Activated CD8-positive, alpha-beta memory T cell treated with anti-CD3 and anti-CD28 coated beads, Interleukin-2, amount 50 U/mL, for 48 hours (primary cell): ENCODE data around the gene CCDC171.
"Not testable (repeated sequence)": the region's sequence is repeated elsewhere in the genome, so short reads cannot be mapped to it uniquely, and the experiment has no call there.

Experiments used
- DNase-seq: peaks from one replicate; pipeline ENCODE4 v3.0.0-alpha.2; 2020

The CCDC171 gene

DNA sequence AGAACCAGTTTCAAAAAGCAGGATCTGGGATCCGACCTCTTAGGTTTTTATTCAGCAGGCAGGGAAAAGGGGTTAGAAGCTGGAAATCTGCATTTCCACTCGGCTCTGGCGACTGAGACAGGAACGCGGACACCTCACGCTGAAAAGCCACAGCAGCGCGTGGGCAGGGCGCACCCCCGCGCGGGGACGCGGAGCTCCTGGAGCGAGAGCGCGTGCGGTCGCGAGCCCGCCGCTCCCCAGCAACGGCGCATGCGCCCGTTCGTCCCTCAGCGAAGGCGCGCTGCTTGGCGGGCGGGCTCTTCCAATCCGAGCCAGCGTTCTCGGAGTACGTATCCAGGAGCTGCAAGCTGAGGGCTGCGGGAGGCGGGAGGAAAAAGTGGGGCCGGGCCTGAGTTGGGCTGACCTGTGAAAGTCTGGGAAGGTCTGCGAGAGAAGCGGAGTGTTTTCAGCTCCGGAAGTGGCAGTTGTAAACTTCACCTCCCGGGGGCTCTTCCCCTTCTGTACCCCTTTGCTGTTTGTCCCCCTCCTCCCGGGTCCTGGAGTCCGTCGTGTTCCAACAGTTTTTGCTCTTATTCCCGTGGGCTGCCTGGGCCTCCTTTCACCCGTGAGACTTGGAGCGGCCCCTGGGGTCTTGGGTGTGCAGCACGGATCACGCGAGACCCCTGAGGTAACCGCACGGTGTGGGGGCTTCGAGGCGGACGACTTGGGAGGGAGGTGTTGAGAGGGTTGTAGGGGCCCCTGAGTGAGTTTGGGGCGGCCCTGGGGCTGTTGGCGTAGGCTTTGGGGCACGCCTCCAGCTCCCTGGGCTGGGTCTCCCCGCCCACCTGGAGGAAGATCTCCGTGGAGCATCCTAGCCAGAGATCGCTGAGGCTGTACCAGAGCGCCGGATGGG lies at the start of gene CCDC171:
CCDC171 (plus strand) TSS at position 408 of the 892 bp plus-strand sequence. CDS start 11,046 bp downstream, outside the sequence.
- DNase-seq: peak; percentile 90

GRCh38 chr9:15505921-15506320 lies 46.9 kb upstream of the CCDC171 start:
- DNase-seq: no peak

GRCh38 chr9:15509931-15510788 lies 42.7 kb upstream of the CCDC171 start:
- peak; percentile 73 for DNase-seq

- DNase-seq: peak; percentile 93
Observed at GRCh38 chr9:15510789-15511575, 41.9 kb upstream of the CCDC171 start, which contains the start of gene PSIP1. TSS of gene PSIP1 (minus strand) at chr9:15510970. CDS start at chr9:15510188, 782 bp downstream.

DNA sequence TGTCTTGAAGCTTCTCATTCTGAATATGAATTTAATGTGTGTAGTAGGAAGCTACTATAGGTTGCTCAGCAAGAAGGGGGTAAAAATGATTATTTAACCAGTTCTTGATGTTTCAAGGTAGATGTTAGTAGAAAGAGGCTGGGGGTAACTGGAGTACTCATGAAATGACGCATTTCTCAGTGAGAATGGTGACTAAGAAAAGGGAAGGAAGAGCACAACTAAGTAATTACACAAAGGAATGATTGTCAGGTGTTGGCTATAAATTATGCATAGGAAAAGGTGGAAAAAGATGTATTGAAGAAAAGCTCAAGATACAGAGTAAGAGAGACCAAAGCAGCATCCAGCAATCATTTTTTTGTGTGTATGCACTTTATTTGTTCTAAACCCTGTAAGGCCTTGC lies 40.6 kb upstream of the CCDC171 start:
- no peak for DNase-seq

DNA sequence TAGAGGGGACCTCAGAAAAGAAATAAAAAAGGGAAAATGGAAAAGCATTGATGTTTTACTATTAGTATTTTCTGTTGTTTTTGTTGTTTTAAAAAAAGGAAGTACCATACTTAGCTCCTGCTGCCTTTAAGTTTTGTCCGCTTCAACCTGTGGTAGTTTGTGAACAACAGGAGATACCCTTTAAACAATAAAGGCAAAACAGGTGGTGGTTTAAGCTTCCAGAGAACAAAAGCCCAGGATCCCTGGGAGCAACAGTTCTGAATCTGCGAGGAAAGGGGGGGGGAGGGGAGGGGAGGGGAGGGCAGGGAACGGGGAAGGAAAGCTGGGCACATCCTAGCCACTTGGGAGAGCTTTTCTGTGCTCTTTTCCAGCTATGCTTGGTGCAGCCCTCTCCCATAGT lies 40.0 kb upstream of the CCDC171 start:
- no peak for DNase-seq

DNA sequence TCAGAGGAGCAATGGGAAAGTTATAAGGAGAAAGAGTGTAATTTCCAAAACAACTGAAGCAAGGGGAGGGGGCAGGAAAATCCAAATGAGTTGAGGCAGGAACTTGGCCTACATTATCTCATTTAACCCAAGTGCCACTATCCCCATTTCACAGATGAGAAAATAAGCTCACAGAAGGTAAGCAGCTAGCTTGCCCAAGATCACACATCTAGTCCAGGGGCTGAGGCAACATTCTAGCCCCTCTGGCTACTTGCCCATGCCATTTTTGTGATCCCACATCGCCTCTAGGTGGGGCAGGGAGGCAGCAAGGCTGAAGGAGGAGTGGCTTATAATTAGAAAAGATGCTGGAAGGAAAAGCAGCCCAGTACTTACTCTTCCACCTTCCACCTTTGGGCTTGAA lies 39.5 kb upstream of the CCDC171 start:
- no peak for DNase-seq

- DNase-seq: no peak
Observed at GRCh38 chr9:15519831-15520230, 33.0 kb upstream of the CCDC171 start.

- DNase-seq: no peak
Observed at GRCh38 chr9:15521254-15521653, 31.6 kb upstream of the CCDC171 start.

DNA sequence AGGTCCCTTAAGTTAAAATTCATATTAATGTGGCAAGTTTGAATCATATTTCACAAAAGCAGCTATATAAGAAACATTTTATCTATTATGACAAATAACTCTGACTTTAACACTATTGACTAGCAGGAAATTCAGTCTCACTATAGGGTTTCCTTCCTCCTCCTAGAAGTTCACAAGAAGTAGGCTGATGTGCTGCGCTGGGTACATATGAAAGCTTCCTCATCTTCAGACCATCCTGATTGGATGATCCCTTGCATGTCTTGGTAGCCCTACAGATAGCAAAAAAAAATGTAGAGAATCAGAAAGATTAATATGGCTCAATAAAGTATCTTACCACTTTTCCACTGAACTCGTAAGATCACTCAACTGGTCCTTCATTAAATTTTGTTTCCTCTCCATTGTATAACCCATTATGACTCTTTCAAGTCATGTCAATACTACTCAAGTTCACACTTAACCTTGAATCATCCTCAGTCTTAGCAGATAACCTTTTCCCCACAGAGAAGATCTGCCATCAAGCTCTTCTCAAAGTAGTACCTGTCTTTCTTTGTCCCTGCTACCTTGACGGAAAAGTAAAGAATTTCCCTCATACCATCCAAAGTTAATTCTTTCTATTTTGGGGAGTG lies 30.6 kb upstream of the CCDC171 start:
- no peak for DNase-seq

DNA sequence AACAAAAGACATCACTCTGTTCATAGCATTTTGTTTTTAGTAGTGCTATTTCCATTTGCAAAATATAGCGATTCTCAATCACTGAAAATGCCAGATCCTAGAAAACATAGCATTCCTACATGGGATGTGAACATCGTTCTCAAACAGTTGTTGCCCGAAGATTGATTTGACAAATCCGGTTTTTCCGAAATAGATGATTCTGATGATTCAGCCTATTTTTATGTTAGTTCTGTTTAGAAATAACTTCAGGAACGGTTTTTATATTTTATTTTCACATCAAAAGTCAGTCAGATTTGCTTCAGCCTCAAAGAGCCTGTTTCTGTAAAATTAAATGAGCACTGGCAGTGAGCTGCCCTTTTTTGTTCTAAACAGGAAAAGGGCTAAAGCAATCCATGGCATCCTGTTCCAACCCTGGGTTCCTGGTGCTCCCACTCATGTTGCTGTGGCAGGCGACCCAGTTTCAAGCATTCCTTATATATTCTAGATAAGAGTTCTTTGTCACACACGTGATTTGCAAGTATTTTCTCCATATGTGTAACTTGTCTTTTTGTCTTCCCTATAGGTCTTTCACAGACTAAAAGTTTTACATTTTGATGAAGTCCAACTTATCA lies 27.9 kb upstream of the CCDC171 start:
- DNase-seq: no peak

DNA sequence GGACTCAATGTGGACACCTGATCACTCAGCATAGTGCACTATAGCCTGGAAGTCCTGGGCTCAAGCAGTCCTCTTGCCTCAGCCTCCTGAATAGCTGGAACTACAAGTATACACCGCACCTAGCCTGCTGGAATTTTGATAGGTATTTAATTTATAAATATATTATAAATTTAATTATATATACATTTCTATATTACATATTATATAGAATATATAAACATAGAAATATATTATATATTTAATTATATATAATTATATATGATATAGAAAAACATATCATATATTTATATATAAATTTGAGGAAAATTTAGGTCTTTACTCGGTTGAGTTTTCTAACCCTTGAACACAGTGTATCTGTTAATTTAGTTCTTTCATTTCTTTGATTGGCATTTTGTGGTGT lies 26.9 kb upstream of the CCDC171 start:
- no peak for DNase-seq

DNA sequence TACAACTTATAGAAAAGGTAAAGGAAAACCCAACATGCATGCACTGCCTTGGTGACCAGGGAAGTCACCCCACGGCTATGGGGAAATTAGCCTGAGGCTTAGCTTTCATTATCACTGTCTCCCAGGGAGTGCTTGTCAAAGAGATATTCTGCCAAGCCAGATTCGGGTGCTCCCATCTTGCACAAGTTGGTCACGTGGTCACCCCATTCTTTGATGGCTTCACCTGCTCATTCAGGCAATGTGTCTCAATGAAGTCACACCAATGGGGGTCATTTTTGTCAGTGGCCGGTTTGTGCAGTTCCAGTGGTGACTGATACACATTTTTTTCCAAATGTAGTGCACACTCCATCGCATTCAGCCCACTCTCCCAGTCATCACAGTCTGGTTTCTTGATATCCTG lies 25.8 kb upstream of the CCDC171 start:
- not testable (repeated sequence) for DNase-seq

DNA sequence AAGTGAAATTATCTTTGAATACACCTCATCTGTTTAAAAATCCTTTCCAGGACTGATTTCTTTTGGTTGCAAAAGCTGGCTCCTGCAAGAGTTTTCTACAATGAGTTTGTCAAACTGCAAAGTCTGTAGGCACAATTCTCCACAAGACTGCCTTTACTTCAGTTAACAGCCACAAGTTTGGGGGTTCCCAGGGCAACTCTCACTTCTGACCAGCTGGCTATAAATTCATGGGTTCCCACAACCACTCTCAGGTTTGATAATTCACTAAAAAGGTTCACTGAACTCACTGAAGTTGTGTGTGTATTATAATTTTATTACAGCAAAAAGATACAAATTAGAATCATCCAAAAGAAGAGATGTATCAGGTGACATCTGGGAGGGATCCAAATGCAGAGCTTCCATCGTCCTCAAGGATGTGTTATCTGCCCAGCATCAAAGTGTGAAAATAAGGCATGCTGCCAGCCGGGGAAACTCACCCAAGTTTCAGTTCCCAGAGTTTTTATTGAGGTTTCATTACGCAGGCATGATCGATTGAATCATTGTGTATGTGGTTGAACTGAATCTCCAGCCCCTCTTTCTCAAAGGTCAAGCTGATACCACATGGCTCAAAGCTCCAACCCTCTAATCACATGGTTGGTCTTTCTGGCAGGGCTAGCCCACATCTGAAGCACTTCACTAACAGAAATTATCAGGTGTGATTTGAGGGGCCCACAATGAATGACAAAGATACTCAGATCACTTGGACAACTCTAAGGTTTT lies 23.1 kb upstream of the CCDC171 start:
- no peak for DNase-seq

- DNase-seq: no peak
Observed at GRCh38 chr9:15531380-15531779, 21.5 kb upstream of the CCDC171 start.

DNA sequence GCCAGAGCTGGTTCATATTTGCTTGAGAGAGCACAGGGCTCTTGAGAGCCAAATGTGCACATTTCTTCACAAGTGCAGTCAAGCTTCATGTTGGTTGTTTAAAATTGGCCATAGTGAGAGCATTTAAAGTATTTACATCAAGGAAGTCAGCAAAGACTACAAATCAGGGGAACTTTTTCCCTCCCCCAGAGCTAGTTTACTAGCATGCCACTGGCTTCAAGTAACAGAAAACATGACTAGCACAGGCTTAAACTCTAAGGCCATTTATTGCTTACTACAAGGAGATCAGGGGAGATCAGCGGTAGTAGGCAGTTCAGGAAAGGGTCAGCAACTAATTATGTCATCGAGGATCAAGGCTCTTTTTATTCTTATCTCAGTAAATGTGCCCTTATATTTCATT lies 11.0 kb upstream of the CCDC171 start:
- no peak for DNase-seq

- DNase-seq: no peak
Observed at GRCh38 chr9:15542624-15543023, 10.2 kb upstream of the CCDC171 start.

DNA sequence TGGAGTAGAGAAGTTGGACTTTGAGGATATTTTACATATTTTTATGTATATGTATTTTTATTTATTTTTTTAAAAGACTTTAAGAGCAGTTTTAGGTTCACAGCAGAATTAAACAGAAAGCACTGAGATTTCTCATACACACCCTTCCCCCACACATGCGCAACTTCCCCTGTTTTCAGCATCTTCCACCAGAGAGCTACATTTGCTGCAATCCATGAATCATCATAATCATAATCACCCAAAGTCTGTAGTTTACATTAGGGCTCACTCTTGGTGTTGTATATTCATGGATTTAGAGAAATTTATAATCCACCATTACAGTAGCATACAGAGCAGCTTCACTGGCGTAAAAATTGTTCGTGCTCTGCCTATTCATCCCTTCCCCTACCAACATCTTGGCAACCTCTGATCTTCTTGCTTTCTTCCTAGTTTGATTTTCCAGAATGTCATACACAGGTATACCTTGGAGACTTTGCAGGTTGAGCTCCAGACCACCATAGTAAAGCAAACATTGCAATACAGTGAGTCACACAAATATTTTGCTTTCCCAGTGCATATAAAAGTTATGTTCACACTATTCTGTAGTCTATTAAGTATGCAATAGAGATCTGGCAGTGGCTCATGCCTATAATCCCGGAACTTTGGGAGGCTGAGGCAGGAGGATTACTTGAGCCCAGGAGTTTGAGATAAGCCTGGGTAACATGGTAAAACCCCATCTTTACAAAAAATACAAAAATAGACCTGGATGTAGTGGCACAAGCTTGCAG lies 9.6 kb upstream of the CCDC171 start:
- no peak for DNase-seq

- no peak for DNase-seq
Observed at GRCh38 chr9:15549611-15550010, 3.2 kb upstream of the CCDC171 start.

- no peak for DNase-seq
Observed at GRCh38 chr9:15553528-15553898, 670 bp downstream of the CCDC171 start.
